Keratinocyte (primary cell): ENCODE measurements around the gene CAPZB. TPM values are rescaled to one million over a fixed set of nuclear protein-coding genes. Genes with fewer than 3 reads are reported as not detected.
A peak's percentile ranks its signal among the peaks of the same experiment; 100 is the strongest.

ENCODE experiments used
- DNase-seq: peaks from one replicate; pipeline ENCODE4 v3.0.0-alpha.2; 2011; ENCODE audit warnings: low read depth, missing footprints, low spot score
- FAIRE-seq: peaks from 2 replicates; lab custom pipeline; 2011; peaks lifted over from hg19 to GRCh38; lab: Jason Lieb, UNC
- H2AFZ ChIP-seq: 2 replicates; pipeline ENCODE4 v1.6.0; 2012; ENCODE audit warnings: low read length, control low read depth, inconsistent platforms; ENCODE audit not compliant: control insufficient read depth
- H3K27ac ChIP-seq: 2 replicates; pipeline ENCODE4 v1.5.1; 2011; ENCODE audit warnings: low read length; ENCODE audit not compliant: control insufficient read depth, insufficient read depth
- H3K27me3 ChIP-seq: 3 replicates; pipeline ENCODE4 v1.6.0; 2011; ENCODE audit warnings: low read length; ENCODE audit not compliant: control insufficient read depth, insufficient read depth; ENCODE audit errors: extremely low read depth
- H3K36me3 ChIP-seq, 2 experiments: 2 replicates in 1 of 2; 3 replicates in 1 of 2; pipeline ENCODE4 v1.5.1; 2011; ENCODE audit warnings: low read length in 2 of 2, mild to moderate bottlenecking in 1 of 2; ENCODE audit not compliant: control insufficient read depth in 2 of 2, insufficient read depth in 2 of 2; ENCODE audit errors: extremely low read depth in 1 of 2
- H3K4me1 ChIP-seq: 3 replicates; pipeline ENCODE4 v1.5.1; 2011; ENCODE audit warnings: low read length; ENCODE audit not compliant: control insufficient read depth, insufficient read depth; ENCODE audit errors: extremely low read depth
- H3K4me2 ChIP-seq: 3 replicates; pipeline ENCODE4 v1.6.0; 2011; ENCODE audit warnings: low read depth, low read length; ENCODE audit not compliant: control insufficient read depth, insufficient read depth; ENCODE audit errors: extremely low read depth
- H3K4me3 ChIP-seq, 3 experiments: fragments of 200-600 bp in 1 of 3; sonication (generic) in 1 of 3; 2 replicates in 2 of 3; 3 replicates in 1 of 3; pipeline ENCODE4 v1.5.1; 2011 to 2016; ENCODE audit warnings: low read length in 3 of 3, mild to moderate bottlenecking in 3 of 3, control low read depth in 2 of 3, inconsistent platforms in 1 of 3, low read depth in 1 of 3, mixed read lengths in 1 of 3, mixed run types in 1 of 3, moderate library complexity in 1 of 3; ENCODE audit not compliant: control insufficient read depth in 2 of 3, insufficient read depth in 2 of 3; ENCODE audit errors: extremely low read depth in 1 of 3
- H3K79me2 ChIP-seq: 2 replicates; pipeline ENCODE4 v1.6.0; 2012; ENCODE audit warnings: low read length; ENCODE audit not compliant: control insufficient read depth, insufficient read depth
- H3K9ac ChIP-seq: 3 replicates; pipeline ENCODE4 v1.6.0; 2011; ENCODE audit warnings: low read length; ENCODE audit not compliant: control insufficient read depth, insufficient read depth; ENCODE audit errors: extremely low read depth
- H3K9me1 ChIP-seq: 3 replicates; pipeline ENCODE4 v1.6.0; 2011; ENCODE audit warnings: low read length; ENCODE audit not compliant: control insufficient read depth, insufficient read depth; ENCODE audit errors: extremely low read depth
- H3K9me3 ChIP-seq: 2 replicates; pipeline ENCODE4 v1.5.1; 2012; ENCODE audit warnings: low read depth, low read length; ENCODE audit not compliant: control insufficient read depth
- H4K20me1 ChIP-seq: 3 replicates; pipeline ENCODE4 v1.6.0; 2011; ENCODE audit warnings: low read length; ENCODE audit not compliant: control insufficient read depth, insufficient read depth; ENCODE audit errors: extremely low read depth
- EZH2 ChIP-seq: IDR thresholded peaks from one replicate; pipeline ENCODE4 v1.6.1; 2012; ENCODE audit warnings: inconsistent platforms, mild to moderate bottlenecking, low read length, moderate library complexity
- dilution Hi-C: fragments of 300-500 bp; cut with MboI; formaldehyde crosslinking; loops from one replicate; pipeline ENCODE4 v1.7.0; 2020; ENCODE audit warnings: low sequenced_read_pairs; ENCODE audit not compliant: extremely low pct_ligation_motif_present
- polyA plus RNA-seq, 5 experiments: library from polyadenylated mRNA; depleted of rRNA in 3 of 5; stranded (reverse) in 3 of 5; stranded (forward) in 1 of 5; unstranded in 1 of 5; fragments of >200 nt; gene quantifications; 1 replicate in 1 of 5; 2 replicates in 3 of 5; 3 replicates in 1 of 5; pipeline versions ENCODE4 v1.2.1 to v1.2.3, GENCODE V29; 2011 to 2012; ENCODE audit warnings: missing spikeins in 2 of 5, low read depth in 1 of 5, low replicate concordance in 1 of 5
- TF ChIP-seq, protein P1 (sequence below), 3 experiments: IDR thresholded peaks in 1 of 3; conservative IDR thresholded peaks in 1 of 3; optimal IDR thresholded peaks in 1 of 3; 2 replicates in 2 of 3; 3 replicates in 1 of 3; pipeline versions ENCODE3 to v1.5.1; 2011; ENCODE audit warnings: low read length in 3 of 3, mild to moderate bottlenecking in 3 of 3, moderate library complexity in 2 of 3, control low read depth in 1 of 3, inconsistent platforms in 1 of 3; ENCODE audit not compliant: insufficient read depth in 2 of 3; ENCODE audit errors: extremely low read depth in 1 of 3

CAPZB gene
- polyA plus RNA-seq, 1 donor (not counting 4 experiments of a cell fraction or from before 2014, with no cell fraction given): 193 TPM

GRCh38 chr1:19368964-19369363 is 116.4 kb downstream of the CAPZB start:
- dilution Hi-C loops: no loop called here
- Histone ChIP-seq H3K79me2 (peaks cover 20% of the 10 kb centered on the region), H3K27ac (no peak overlapping the region), H3K4me2 (no peak overlapping the region), H3K9me1 (peaks cover 2% of the 10 kb centered on the region), H3K9me3 (no peaks in the 10 kb centered on the region), H3K27me3 (no peaks in the 10 kb centered on the region), H4K20me1 (no peaks in the 10 kb centered on the region), H3K36me3 (peaks cover 2 to 5% of the 10 kb centered on the region in 2 experiments), H2AFZ (no peak overlapping the region), H3K4me3 (no peak overlapping the region), H3K9ac (no peak overlapping the region), H3K4me1 (peaks cover 47% of the 10 kb centered on the region)
- TF ChIP-seq EZH2: no peak
- TF ChIP-seq, protein P1, sequence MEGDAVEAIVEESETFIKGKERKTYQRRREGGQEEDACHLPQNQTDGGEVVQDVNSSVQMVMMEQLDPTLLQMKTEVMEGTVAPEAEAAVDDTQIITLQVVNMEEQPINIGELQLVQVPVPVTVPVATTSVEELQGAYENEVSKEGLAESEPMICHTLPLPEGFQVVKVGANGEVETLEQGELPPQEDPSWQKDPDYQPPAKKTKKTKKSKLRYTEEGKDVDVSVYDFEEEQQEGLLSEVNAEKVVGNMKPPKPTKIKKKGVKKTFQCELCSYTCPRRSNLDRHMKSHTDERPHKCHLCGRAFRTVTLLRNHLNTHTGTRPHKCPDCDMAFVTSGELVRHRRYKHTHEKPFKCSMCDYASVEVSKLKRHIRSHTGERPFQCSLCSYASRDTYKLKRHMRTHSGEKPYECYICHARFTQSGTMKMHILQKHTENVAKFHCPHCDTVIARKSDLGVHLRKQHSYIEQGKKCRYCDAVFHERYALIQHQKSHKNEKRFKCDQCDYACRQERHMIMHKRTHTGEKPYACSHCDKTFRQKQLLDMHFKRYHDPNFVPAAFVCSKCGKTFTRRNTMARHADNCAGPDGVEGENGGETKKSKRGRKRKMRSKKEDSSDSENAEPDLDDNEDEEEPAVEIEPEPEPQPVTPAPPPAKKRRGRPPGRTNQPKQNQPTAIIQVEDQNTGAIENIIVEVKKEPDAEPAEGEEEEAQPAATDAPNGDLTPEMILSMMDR (optimal IDR thresholded peaks at IDR 0.05 in 1 of 3, IDR thresholded peaks at IDR 0.05 in 1 of 3, conservative IDR thresholded peaks at IDR 0.05 in 1 of 3; ENCODE audit: extremely low read depth in 1 of 3, insufficient read depth in 2 of 3, low read length in 3 of 3): no peak
- no peak for DNase-seq
- FAIRE-seq: no peak

GRCh38 chr1:19368050-19368449 is 117.3 kb downstream of the CAPZB start:
- peak overlapping the region; percentile 38 for H3K27ac ChIP-seq
- peaks cover 27% of the 10 kb centered on the region for H3K79me2 ChIP-seq
- dilution Hi-C loops: no loop called here
- H3K9me1 ChIP-seq: peaks cover 2% of the 10 kb centered on the region
- peak overlapping the region; percentile 91 for H3K4me2 ChIP-seq
- H3K36me3 ChIP-seq: peaks cover 0 to 4% of the 10 kb centered on the region in 2 experiments
- H4K20me1 ChIP-seq: no peaks in the 10 kb centered on the region
- TF ChIP-seq, protein P1 (optimal IDR thresholded peaks at IDR 0.05 in 1 of 3, IDR thresholded peaks at IDR 0.05 in 1 of 3, conservative IDR thresholded peaks at IDR 0.05 in 1 of 3; ENCODE audit: extremely low read depth in 1 of 3, insufficient read depth in 2 of 3, low read length in 3 of 3): no peak
- TF ChIP-seq EZH2: no peak
- H3K4me1 ChIP-seq: peaks cover 47% of the 10 kb centered on the region
- H2AFZ ChIP-seq: no peak overlapping the region
- no peaks in the 10 kb centered on the region for H3K27me3 ChIP-seq
- no peak overlapping the region for H3K4me3 ChIP-seq
- H3K9me3 ChIP-seq: no peaks in the 10 kb centered on the region
- FAIRE-seq (no peak), DNase-seq (no peak)
- no peak overlapping the region for H3K9ac ChIP-seq
